Prostate gland (tissue), 2 donors: ENCODE data around the gene TOB1.

Experiments
- POLR2A ChIP-seq: fragments of 450-650 bp; IDR thresholded peaks from one replicate; pipeline ENCODE4 v1.6.1; 2016; ENCODE audit warnings: antibody characterized with exemption, mild to moderate bottlenecking
- TF ChIP-seq, protein P1 (sequence below), 4 experiments: fragments of 200-600 bp in 2 of 4; fragments of 450-650 bp in 2 of 4; sonication (generic) in 2 of 4; IDR thresholded peaks; 1 replicate in 3 of 4; 2 replicates in 1 of 4; pipeline ENCODE4 v1.5.1; 2016 to 2019; ENCODE audit warnings: antibody characterized with exemption in 4 of 4, mild to moderate bottlenecking in 2 of 4, moderate library complexity in 2 of 4

GRCh38 chr17:50850640-50851039 is 15.5 kb downstream of the TOB1 start:
- TF ChIP-seq, protein P1, sequence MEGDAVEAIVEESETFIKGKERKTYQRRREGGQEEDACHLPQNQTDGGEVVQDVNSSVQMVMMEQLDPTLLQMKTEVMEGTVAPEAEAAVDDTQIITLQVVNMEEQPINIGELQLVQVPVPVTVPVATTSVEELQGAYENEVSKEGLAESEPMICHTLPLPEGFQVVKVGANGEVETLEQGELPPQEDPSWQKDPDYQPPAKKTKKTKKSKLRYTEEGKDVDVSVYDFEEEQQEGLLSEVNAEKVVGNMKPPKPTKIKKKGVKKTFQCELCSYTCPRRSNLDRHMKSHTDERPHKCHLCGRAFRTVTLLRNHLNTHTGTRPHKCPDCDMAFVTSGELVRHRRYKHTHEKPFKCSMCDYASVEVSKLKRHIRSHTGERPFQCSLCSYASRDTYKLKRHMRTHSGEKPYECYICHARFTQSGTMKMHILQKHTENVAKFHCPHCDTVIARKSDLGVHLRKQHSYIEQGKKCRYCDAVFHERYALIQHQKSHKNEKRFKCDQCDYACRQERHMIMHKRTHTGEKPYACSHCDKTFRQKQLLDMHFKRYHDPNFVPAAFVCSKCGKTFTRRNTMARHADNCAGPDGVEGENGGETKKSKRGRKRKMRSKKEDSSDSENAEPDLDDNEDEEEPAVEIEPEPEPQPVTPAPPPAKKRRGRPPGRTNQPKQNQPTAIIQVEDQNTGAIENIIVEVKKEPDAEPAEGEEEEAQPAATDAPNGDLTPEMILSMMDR (IDR thresholded peaks at IDR 0.05): no peak
- TF ChIP-seq POLR2A: no peak
